Endothelial cell of umbilical vein (primary cell): ENCODE data around the gene ADAMTS14. TPM values are rescaled to one million over a fixed set of nuclear protein-coding genes. Genes with fewer than 3 reads are reported as not detected.

Experiments used
- BruUV-seq: library from RNA; stranded (reverse); fragments of 400-500 nt; replicated peaks from 2 replicates; lab custom pipeline; 2021; lab: Mats Ljungman, UMichigan
- CTCF ChIA-PET: fragments of 300-600, 350-600 bp; sonication (Branson Sonifier 250); formaldehyde crosslinking; loops from one replicate; lab custom pipeline; 2021; ENCODE audit warnings: antibody characterized with exemption, inconsistent platforms; lab: Charles Lee
- POLR2A ChIA-PET: fragments of 300-600, 350-600 bp; sonication (Branson Sonifier 250); formaldehyde crosslinking; loops from one replicate; lab custom pipeline; 2021; ENCODE audit warnings: antibody characterized with exemption, inconsistent platforms; lab: Charles Lee
- DNase-seq: peaks from one replicate; pipeline ENCODE4 v3.0.0-alpha.2; 2011; ENCODE audit warnings: low read depth, low spot score
- FAIRE-seq: peaks from 2 replicates; lab custom pipeline; 2011; peaks lifted over from hg19 to GRCh38; lab: Jason Lieb, UNC
- H2AFZ ChIP-seq: 2 replicates; pipeline ENCODE4 v1.6.0; 2012; ENCODE audit warnings: low read depth, low read length, control low read depth, inconsistent platforms
- H3K27ac ChIP-seq: 2 replicates; pipeline ENCODE4 v1.5.1; 2011; ENCODE audit warnings: low read depth, mild to moderate bottlenecking, control low read depth, low read length, moderate library complexity; ENCODE audit not compliant: insufficient read depth
- H3K27me3 ChIP-seq, 2 experiments: 2 replicates each; pipeline versions ENCODE4 v1.6.0 to v1.6.1; 2011; ENCODE audit warnings: low read length in 2 of 2, mixed read lengths in 1 of 2; ENCODE audit not compliant: control insufficient read depth in 2 of 2, insufficient read depth in 2 of 2
- H3K36me3 ChIP-seq, 2 experiments: 2 replicates in 1 of 2; 3 replicates in 1 of 2; pipeline ENCODE4 v1.5.1; 2011; ENCODE audit warnings: low read length in 2 of 2, mild to moderate bottlenecking in 1 of 2, moderate library complexity in 1 of 2; ENCODE audit not compliant: control insufficient read depth in 2 of 2, insufficient read depth in 2 of 2; ENCODE audit errors: extremely low read depth in 1 of 2
- H3K4me1 ChIP-seq: 3 replicates; pipeline ENCODE4 v1.5.1; 2011; ENCODE audit warnings: mild to moderate bottlenecking, low read length; ENCODE audit not compliant: control insufficient read depth, insufficient read depth; ENCODE audit errors: extremely low read depth
- H3K4me2 ChIP-seq: 2 replicates; pipeline ENCODE4 v1.6.1; 2011; ENCODE audit warnings: low read length, control low read depth, mixed read lengths; ENCODE audit not compliant: insufficient read depth
- H3K4me3 ChIP-seq, 3 experiments: fragments of 200-600 bp in 1 of 3; sonication (generic), shearing (Covaris generic) in 1 of 3; replicated peaks in 1 of 3; 2 replicates each; pipeline ENCODE4 v1.5.1; 2011 to 2016; ENCODE audit warnings: control low read depth in 3 of 3, low read length in 3 of 3, mild to moderate bottlenecking in 2 of 3, inconsistent platforms in 1 of 3, low read depth in 1 of 3, moderate library complexity in 1 of 3; ENCODE audit not compliant: insufficient read depth in 1 of 3
- H3K79me2 ChIP-seq: 2 replicates; pipeline ENCODE4 v1.6.0; 2012; ENCODE audit warnings: low read length, inconsistent platforms; ENCODE audit not compliant: control insufficient read depth, insufficient read depth
- H3K9ac ChIP-seq: replicated peaks from 2 replicates; pipeline ENCODE3; 2011; ENCODE audit warnings: low read length, control low read depth; ENCODE audit not compliant: insufficient read depth; ENCODE audit errors: extremely low read depth
- H3K9me1 ChIP-seq: replicated peaks from 3 replicates; pipeline ENCODE4 v1.6.0; 2011; ENCODE audit warnings: mild to moderate bottlenecking, low read length; ENCODE audit not compliant: control insufficient read depth, insufficient read depth; ENCODE audit errors: extremely low read depth
- H3K9me3 ChIP-seq: replicated peaks from 2 replicates; pipeline ENCODE4 v1.5.1; 2012; ENCODE audit warnings: low read length, inconsistent platforms; ENCODE audit not compliant: control insufficient read depth, insufficient read depth
- H4K20me1 ChIP-seq: replicated peaks from 2 replicates; pipeline ENCODE3; 2011; ENCODE audit warnings: mild to moderate bottlenecking, low read length; ENCODE audit not compliant: control insufficient read depth, insufficient read depth; ENCODE audit errors: extremely low read depth
- CTCF ChIP-seq, 2 donors: IDR thresholded peaks; 1 replicate in 1 of 2; 2 replicates in 1 of 2; pipeline ENCODE4 v1.5.1; 2011; ENCODE audit warnings: low read length in 2 of 2, mild to moderate bottlenecking in 2 of 2, moderate library complexity in 2 of 2, control low read depth in 1 of 2, inconsistent platforms in 1 of 2, low read depth in 1 of 2; ENCODE audit not compliant: insufficient read depth in 1 of 2; ENCODE audit errors: extremely low read depth in 1 of 2
- EZH2 ChIP-seq: IDR thresholded peaks from 2 replicates; pipeline ENCODE4 v1.6.1; 2012; ENCODE audit warnings: borderline replicate concordance, low read depth, mild to moderate bottlenecking, moderate library complexity, low read length, inconsistent platforms; ENCODE audit not compliant: severe bottlenecking
- MAX ChIP-seq: IDR thresholded peaks from 2 replicates; pipeline ENCODE4 v1.6.1; 2011; ENCODE audit not compliant: insufficient read depth, insufficient read length
- MYC ChIP-seq: IDR thresholded peaks from one replicate; pipeline ENCODE4 v1.6.1; 2011; ENCODE audit warnings: mild to moderate bottlenecking, low read depth, low read length
- POLR2AphosphoS5 ChIP-seq: IDR thresholded peaks from 2 replicates; pipeline ENCODE4 v1.6.1; 2012; ENCODE audit warnings: low read depth, mild to moderate bottlenecking, control low read depth, low read length, moderate library complexity; ENCODE audit not compliant: insufficient read depth
- dilution Hi-C: fragments of 300-500 bp; cut with MboI; formaldehyde crosslinking; loops from one replicate; pipeline ENCODE4 v1.15.0; 2019; ENCODE audit warnings: low sequenced_read_pairs; ENCODE audit not compliant: extremely low pct_ligation_motif_present
- intact Hi-C: fragments of 100-400 bp; cut with micrococcal nuclease; formaldehyde crosslinking; loops from one replicate; pipeline ENCODE4 v1.10.0; 2022
- polyA plus RNA-seq, 4 experiments: library from polyadenylated mRNA; depleted of rRNA in 3 of 4; stranded (reverse) in 3 of 4; unstranded in 1 of 4; fragments of >200 nt; gene quantifications; 2 replicates each; pipeline versions ENCODE4 v1.2.1 to v1.2.3, GENCODE V29; 2011 to 2012; ENCODE audit warnings: missing spikeins in 1 of 4
- total RNA-seq: library from RNA; stranded (reverse); gene quantifications from 2 replicates; pipeline ENCODE4 v1.2.3, GENCODE V29; 2021

ADAMTS14 gene
- total and polyA plus RNA-seq, 2 donors (not counting 3 experiments of a cell fraction or from before 2014, with no cell fraction given) = not detected

GRCh38 chr10:70757856-70758255 is 85.5 kb downstream of the ADAMTS14 start:
- Histone ChIP-seq H3K9me3 (no peaks in the 10 kb centered on the region), H3K4me3 (no peak overlapping the region), H3K27ac (no peak overlapping the region), H3K9ac (no peak overlapping the region), H3K36me3 (no peaks in the 10 kb centered on the region), H3K79me2 (no peaks in the 10 kb centered on the region), H4K20me1 (no peaks in the 10 kb centered on the region), H3K4me2 (no peak overlapping the region), H2AFZ (no peak overlapping the region), H3K4me1 (no peaks in the 10 kb centered on the region), H3K9me1 (no peaks in the 10 kb centered on the region), H3K27me3 (peaks cover 0 to 6% of the 10 kb centered on the region in 2 experiments)
- FAIRE-seq (no peak), DNase-seq (no peak)
- no TSS peak for BruUV-seq
- dilution Hi-C loops (no loop called here), intact Hi-C loops (loop anchor here (2.0 kb wide), 1 partner anchor 199 kb away; no protein-coding TSS in a partner anchor)
- ChIA-PET POLR2A (no interaction called here), CTCF (interaction anchor here (1.0 to 1.1 kb wide), 2 partner anchors 12 to 209 kb away, joined by 6 to 9 read pairs; no protein-coding TSS in a partner anchor)
- TF ChIP-seq POLR2AphosphoS5 (no peak), MAX (no peak), MYC (no peak), CTCF (IDR thresholded peaks at IDR 0.05; ENCODE audit: extremely low read depth in 1 of 2, insufficient read depth in 1 of 2, low read depth in 1 of 2, low read length in 2 of 2) (no peak), EZH2 (no peak)
